ENCODE measurements around the gene MKRN1. TPM values are rescaled to one million over a fixed set of nuclear protein-coding genes. Genes with fewer than 3 reads are reported as not detected.

The MKRN1 gene, protein sequence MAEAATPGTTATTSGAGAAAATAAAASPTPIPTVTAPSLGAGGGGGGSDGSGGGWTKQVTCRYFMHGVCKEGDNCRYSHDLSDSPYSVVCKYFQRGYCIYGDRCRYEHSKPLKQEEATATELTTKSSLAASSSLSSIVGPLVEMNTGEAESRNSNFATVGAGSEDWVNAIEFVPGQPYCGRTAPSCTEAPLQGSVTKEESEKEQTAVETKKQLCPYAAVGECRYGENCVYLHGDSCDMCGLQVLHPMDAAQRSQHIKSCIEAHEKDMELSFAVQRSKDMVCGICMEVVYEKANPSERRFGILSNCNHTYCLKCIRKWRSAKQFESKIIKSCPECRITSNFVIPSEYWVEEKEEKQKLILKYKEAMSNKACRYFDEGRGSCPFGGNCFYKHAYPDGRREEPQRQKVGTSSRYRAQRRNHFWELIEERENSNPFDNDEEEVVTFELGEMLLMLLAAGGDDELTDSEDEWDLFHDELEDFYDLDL
- polyA plus RNA-seq (2013): 81.4 and 82.5 TPM in 2 replicates

DNA sequence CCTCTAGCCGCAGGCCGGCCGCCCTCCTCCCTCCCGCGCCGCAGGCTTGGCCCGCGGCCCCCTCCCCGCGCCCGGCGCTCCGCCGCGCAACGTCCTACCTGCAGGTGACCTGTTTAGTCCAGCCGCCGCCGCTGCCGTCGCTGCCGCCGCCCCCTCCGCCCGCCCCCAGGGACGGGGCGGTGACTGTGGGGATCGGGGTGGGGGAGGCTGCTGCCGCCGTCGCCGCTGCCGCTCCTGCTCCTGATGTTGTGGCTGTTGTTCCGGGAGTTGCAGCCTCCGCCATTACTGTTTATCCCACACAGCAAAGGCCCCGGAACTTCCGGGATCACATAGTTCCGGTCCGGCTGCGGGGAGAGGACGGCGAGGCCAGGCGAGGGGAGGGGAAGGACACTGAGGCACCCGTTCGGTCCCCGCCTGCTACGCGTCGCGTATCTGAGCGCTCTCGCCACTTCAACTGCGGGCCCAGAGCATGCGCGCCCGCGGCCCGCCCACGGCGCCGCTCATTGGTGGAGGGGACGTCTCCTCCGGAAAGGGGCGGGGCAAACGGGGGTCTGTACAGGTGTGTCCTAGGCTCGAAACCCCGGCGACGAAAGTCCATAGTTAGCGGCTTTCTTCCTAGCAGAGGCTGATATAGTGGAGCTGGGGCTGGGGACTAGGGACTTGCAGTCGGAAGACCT lies at the start of gene MKRN1:
TSS of gene MKRN1 (minus strand) at position 444 of the 677 bp plus-strand sequence. CDS start at position 283, 161 bp downstream.
- Histone ChIP-seq H4K91ac (ENCODE audit: low read depth, low read length) (peak within 1 kb of the TSS; percentile 89), H4K12ac (ENCODE audit: low read depth, low read length) (peak within 1 kb of the TSS; percentile 67), H3K79me1 (ENCODE audit: low read length) (peaks cover 6% of the 10 kb centered on the region)

DNA sequence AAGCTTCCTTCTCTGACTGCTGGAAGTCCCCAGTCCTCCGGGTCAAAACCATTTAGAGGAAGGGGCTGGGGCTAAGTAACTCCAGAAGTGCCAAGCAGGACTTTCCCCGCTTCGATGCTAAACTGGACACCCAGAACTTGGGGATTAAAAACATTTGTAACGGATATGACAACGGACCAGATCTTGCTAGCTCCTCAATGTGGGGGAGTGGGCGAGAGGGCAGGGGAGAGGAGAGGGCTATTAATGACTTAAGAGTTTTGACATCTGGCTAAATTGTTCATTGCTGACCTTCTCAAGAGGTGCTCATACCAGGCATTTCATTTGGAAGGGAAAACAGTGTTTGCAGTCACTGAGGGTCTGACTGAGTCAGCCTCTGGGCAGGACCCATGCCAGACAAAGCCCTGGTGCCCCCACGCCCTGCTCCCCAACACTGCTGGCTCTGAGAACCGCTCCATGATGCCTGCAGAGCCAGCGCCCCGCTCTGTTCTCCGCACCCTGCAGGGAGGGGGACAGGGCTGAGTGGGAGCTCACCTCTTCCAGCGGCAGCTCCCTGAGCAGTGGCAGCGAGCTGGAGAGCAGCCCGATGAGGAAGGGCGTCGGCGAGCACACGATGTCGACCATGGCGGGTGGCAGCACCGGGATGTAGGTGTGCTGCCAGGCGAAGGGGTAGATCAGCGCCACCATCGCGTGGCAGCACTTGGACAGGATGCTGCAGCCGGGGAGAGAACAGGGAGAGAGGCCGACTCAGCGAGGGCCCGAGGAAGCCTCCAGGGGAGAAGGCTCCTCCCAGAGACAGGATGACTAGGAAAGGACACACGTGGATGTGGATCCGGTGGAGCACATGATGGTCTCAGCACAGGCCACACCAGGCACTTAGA lies 47.7 kb upstream of the MKRN1 start:
- Histone ChIP-seq H2BK12ac (ENCODE audit: low read length) (no peak overlapping the region), H3K4ac (ENCODE audit: low read depth, low read length) (no peak overlapping the region), H4K12ac (ENCODE audit: low read depth, low read length) (no peak overlapping the region), H3K18ac (ENCODE audit: low read length) (no peak overlapping the region), H3K79me2 (ENCODE audit: control insufficient read depth, insufficient read depth, low read length, poor library complexity) (no peaks in the 10 kb centered on the region), H4K8ac (ENCODE audit: low read depth, low read length) (no peak overlapping the region), H3K23ac (ENCODE audit: low read length) (no peak overlapping the region), H3K4me1 (ENCODE audit: control insufficient read depth in 1 of 2, insufficient read depth in 2 of 2, low read length in 2 of 2) (peaks cover 5 to 7% of the 10 kb centered on the region in 2 experiments), H2BK120ac (ENCODE audit: insufficient read depth, low read length, poor library complexity) (no peak overlapping the region), H4K91ac (ENCODE audit: low read depth, low read length) (no peak overlapping the region), H2BK5ac (ENCODE audit: low read depth, low read length, poor library complexity) (no peak overlapping the region), H3K27me3 (ENCODE audit: insufficient read depth, low read length) (no peaks in the 10 kb centered on the region), H3K36me3 (ENCODE audit: control insufficient read depth in 1 of 2, insufficient read depth in 2 of 2, low read length in 2 of 2) (peaks cover 0 to 3% of the 10 kb centered on the region in 2 experiments), H3K27ac (ENCODE audit: low read depth, low read length) (no peak overlapping the region), H2AK5ac (ENCODE audit: low read length) (no peak overlapping the region), H3K79me1 (ENCODE audit: low read length) (no peaks in the 10 kb centered on the region), H3K14ac (ENCODE audit: low read length) (no peak overlapping the region), H3K9me3 (ENCODE audit: insufficient read depth, low read depth, low read length) (no peaks in the 10 kb centered on the region), H3K4me3 (ENCODE audit: low read depth, low read length) (peak overlapping the region; percentile 20), H3K9ac (ENCODE audit: low read length) (no peak overlapping the region), H2AFZ (ENCODE audit: insufficient read depth, low read length, poor library complexity) (no peak overlapping the region), H3K4me2 (ENCODE audit: low read length) (no peak overlapping the region)
- DNase-seq: no peak
- WGBS (ENCODE audit: extremely low coverage, insufficient coverage, insufficient read length): no CpG with 5 or more reads among the region's 31 CpGs

More for the DNA sequence above, at the start of gene MKRN1:
- Histone ChIP-seq H3K9ac (ENCODE audit: low read length) (peak within 1 kb of the TSS; percentile 73), H3K36me3 (ENCODE audit: control insufficient read depth in 1 of 2, insufficient read depth in 2 of 2, low read length in 2 of 2) (peaks cover 0 to 3% of the 10 kb centered on the region in 2 experiments), H2AK5ac (ENCODE audit: low read length) (peak within 1 kb of the TSS; percentile 5), H2BK5ac (ENCODE audit: low read depth, low read length, poor library complexity) (peak within 1 kb of the TSS; percentile 75), H2BK12ac (ENCODE audit: low read length) (no peak within 1 kb of the TSS), H3K4me2 (ENCODE audit: low read length) (peak within 1 kb of the TSS; percentile 75), H4K8ac (ENCODE audit: low read depth, low read length) (peak within 1 kb of the TSS; percentile 93), H2AFZ (ENCODE audit: insufficient read depth, low read length, poor library complexity) (peak within 1 kb of the TSS; percentile 67), H3K9me3 (ENCODE audit: insufficient read depth, low read depth, low read length) (no peaks in the 10 kb centered on the region), H3K4me1 (ENCODE audit: control insufficient read depth in 1 of 2, insufficient read depth in 2 of 2, low read length in 2 of 2) (peaks cover 0 to 3% of the 10 kb centered on the region in 2 experiments), H3K23ac (ENCODE audit: low read length) (no peak within 1 kb of the TSS), H2BK120ac (ENCODE audit: insufficient read depth, low read length, poor library complexity) (peak within 1 kb of the TSS; percentile 27), H3K27me3 (ENCODE audit: insufficient read depth, low read length) (no peaks in the 10 kb centered on the region), H3K79me2 (ENCODE audit: control insufficient read depth, insufficient read depth, low read length, poor library complexity) (peaks cover 20% of the 10 kb centered on the region), H3K4me3 (ENCODE audit: low read depth, low read length) (peak within 1 kb of the TSS; percentile 97), H3K4ac (ENCODE audit: low read depth, low read length) (peak within 1 kb of the TSS; percentile 84), H3K14ac (ENCODE audit: low read length) (peak within 1 kb of the TSS; percentile 70), H3K27ac (ENCODE audit: low read depth, low read length) (peak within 1 kb of the TSS; percentile 92), H3K18ac (ENCODE audit: low read length) (peak within 1 kb of the TSS; percentile 49)
- WGBS (ENCODE audit: extremely low coverage, insufficient coverage, insufficient read length): no CpG with 5 or more reads among the region's 71 CpGs
- DNase-seq: peak; percentile 96 to 97

DNA sequence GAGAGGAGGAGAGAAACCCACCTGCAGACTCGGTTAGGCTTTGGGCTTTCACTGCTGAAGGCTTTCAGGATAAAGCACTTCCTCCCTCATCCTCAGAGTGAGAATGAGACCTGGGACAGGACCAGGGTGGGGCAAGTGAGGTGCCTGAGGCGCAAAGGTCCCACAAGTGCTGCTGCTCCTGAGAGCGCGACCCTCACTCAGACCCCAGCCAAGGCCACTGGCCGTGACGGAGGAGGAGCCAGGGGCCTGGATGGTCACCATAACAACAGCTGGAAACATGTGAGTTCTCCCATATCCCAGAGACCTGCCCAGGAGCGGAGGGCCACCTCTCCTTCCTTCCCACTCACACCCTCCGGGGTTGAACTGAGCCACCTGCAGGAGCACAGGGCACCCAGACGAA lies 46.9 kb upstream of the MKRN1 start:
- no peak overlapping the region for H3K4ac ChIP-seq (ENCODE audit: low read depth, low read length)
- H3K4me1 ChIP-seq (ENCODE audit: control insufficient read depth in 1 of 2, insufficient read depth in 2 of 2, low read length in 2 of 2): peaks cover 5 to 7% of the 10 kb centered on the region in 2 experiments
- H2BK120ac ChIP-seq (ENCODE audit: insufficient read depth, low read length, poor library complexity): no peak overlapping the region
- H3K27me3 ChIP-seq (ENCODE audit: insufficient read depth, low read length): no peaks in the 10 kb centered on the region
- H3K79me2 ChIP-seq (ENCODE audit: control insufficient read depth, insufficient read depth, low read length, poor library complexity): no peaks in the 10 kb centered on the region
- no peak overlapping the region for H3K4me2 ChIP-seq (ENCODE audit: low read length)
- H4K12ac ChIP-seq (ENCODE audit: low read depth, low read length): no peak overlapping the region
- no peak overlapping the region for H2AFZ ChIP-seq (ENCODE audit: insufficient read depth, low read length, poor library complexity)
- no peaks in the 10 kb centered on the region for H3K9me3 ChIP-seq (ENCODE audit: insufficient read depth, low read depth, low read length)
- no peak overlapping the region for H3K14ac ChIP-seq (ENCODE audit: low read length)
- peaks cover 3 to 7% of the 10 kb centered on the region in 2 experiments for H3K36me3 ChIP-seq (ENCODE audit: control insufficient read depth in 1 of 2, insufficient read depth in 2 of 2, low read length in 2 of 2)
- no peak overlapping the region for H3K4me3 ChIP-seq (ENCODE audit: low read depth, low read length)
- no peak overlapping the region for H4K8ac ChIP-seq (ENCODE audit: low read depth, low read length)
- DNase-seq: no peak
- no peak overlapping the region for H2BK12ac ChIP-seq (ENCODE audit: low read length)
- no peak overlapping the region for H4K91ac ChIP-seq (ENCODE audit: low read depth, low read length)
- no peak overlapping the region for H3K9ac ChIP-seq (ENCODE audit: low read length)
- H2AK5ac ChIP-seq (ENCODE audit: low read length): no peak overlapping the region
- WGBS (ENCODE audit: extremely low coverage, insufficient coverage, insufficient read length): no CpG with 5 or more reads among the region's 9 CpGs
- H2BK5ac ChIP-seq (ENCODE audit: low read depth, low read length, poor library complexity): no peak overlapping the region
- H3K18ac ChIP-seq (ENCODE audit: low read length): no peak overlapping the region
- no peak overlapping the region for H3K27ac ChIP-seq (ENCODE audit: low read depth, low read length)
- H3K79me1 ChIP-seq (ENCODE audit: low read length): no peaks in the 10 kb centered on the region
- H3K23ac ChIP-seq (ENCODE audit: low read length): no peak overlapping the region

DNA sequence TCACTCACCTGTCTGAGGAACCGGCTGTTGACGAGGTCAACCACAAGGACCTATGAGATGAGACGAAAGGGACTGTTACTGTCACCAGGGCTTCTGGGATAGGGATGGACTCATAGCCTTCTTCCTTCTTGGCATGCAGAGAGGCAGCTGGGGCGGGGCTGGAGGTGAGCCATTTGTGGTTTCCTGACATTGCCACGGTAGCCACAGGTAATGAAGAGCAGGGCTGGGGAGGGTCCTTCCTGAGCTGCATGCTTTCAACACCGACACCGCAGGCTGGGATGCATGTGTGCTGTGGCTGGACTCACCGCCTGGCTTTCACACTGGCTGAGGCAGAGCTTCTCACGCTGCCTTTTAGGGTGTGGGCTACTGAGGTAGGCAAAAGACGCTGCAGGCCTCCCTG lies 46.4 kb upstream of the MKRN1 start:
- H2BK12ac ChIP-seq (ENCODE audit: low read length): no peak overlapping the region
- DNase-seq: no peak
- H3K9me3 ChIP-seq (ENCODE audit: insufficient read depth, low read depth, low read length): no peaks in the 10 kb centered on the region
- H3K79me1 ChIP-seq (ENCODE audit: low read length): no peaks in the 10 kb centered on the region
- H3K27me3 ChIP-seq (ENCODE audit: insufficient read depth, low read length): no peaks in the 10 kb centered on the region
- no peak overlapping the region for H4K91ac ChIP-seq (ENCODE audit: low read depth, low read length)
- no peak overlapping the region for H2AFZ ChIP-seq (ENCODE audit: insufficient read depth, low read length, poor library complexity)
- H3K27ac ChIP-seq (ENCODE audit: low read depth, low read length): no peak overlapping the region
- no peaks in the 10 kb centered on the region for H3K79me2 ChIP-seq (ENCODE audit: control insufficient read depth, insufficient read depth, low read length, poor library complexity)
- no peak overlapping the region for H3K4ac ChIP-seq (ENCODE audit: low read depth, low read length)
- no peak overlapping the region for H3K4me2 ChIP-seq (ENCODE audit: low read length)
- H3K4me1 ChIP-seq (ENCODE audit: control insufficient read depth in 1 of 2, insufficient read depth in 2 of 2, low read length in 2 of 2): peaks cover 5 to 7% of the 10 kb centered on the region in 2 experiments
- peaks cover 3 to 8% of the 10 kb centered on the region in 2 experiments for H3K36me3 ChIP-seq (ENCODE audit: control insufficient read depth in 1 of 2, insufficient read depth in 2 of 2, low read length in 2 of 2)
- H3K14ac ChIP-seq (ENCODE audit: low read length): no peak overlapping the region
- no peak overlapping the region for H2AK5ac ChIP-seq (ENCODE audit: low read length)
- H4K12ac ChIP-seq (ENCODE audit: low read depth, low read length): no peak overlapping the region
- H2BK120ac ChIP-seq (ENCODE audit: insufficient read depth, low read length, poor library complexity): no peak overlapping the region
- no peak overlapping the region for H3K4me3 ChIP-seq (ENCODE audit: low read depth, low read length)
- no peak overlapping the region for H3K23ac ChIP-seq (ENCODE audit: low read length)
- no CpG with 5 or more reads among the region's 10 CpGs for WGBS (ENCODE audit: extremely low coverage, insufficient coverage, insufficient read length)
- no peak overlapping the region for H4K8ac ChIP-seq (ENCODE audit: low read depth, low read length)
- H2BK5ac ChIP-seq (ENCODE audit: low read depth, low read length, poor library complexity): no peak overlapping the region
- no peak overlapping the region for H3K9ac ChIP-seq (ENCODE audit: low read length)
- no peak overlapping the region for H3K18ac ChIP-seq (ENCODE audit: low read length)
